HuH-7.5 (cell line): ENCODE results near the gene CAB39.
A peak's percentile ranks its signal among the peaks of the same experiment; 100 is the strongest.
"Not testable (repeated sequence)": the region's sequence is repeated elsewhere in the genome, so short reads cannot be mapped to it uniquely, and the experiment has no call there.

Experiments
- DNase-seq: peaks from one replicate; pipeline ENCODE4 v3.0.0; 2011; ENCODE audit warnings: low spot score

CAB39 gene

GRCh38 chr2:230715201-230715600, 2.6 kb downstream of the CAB39 start:
- DNase-seq = no peak

GRCh38 chr2:230716588-230716987, 3.9 kb downstream of the CAB39 start:
- no peak for DNase-seq

- DNase-seq = no peak
Measured at GRCh38 chr2:230717600-230717999, 5.0 kb downstream of the CAB39 start.

- DNase-seq = no peak
Measured at GRCh38 chr2:230719340-230719739, 6.7 kb downstream of the CAB39 start.

GRCh38 chr2:230721712-230722111, 9.1 kb downstream of the CAB39 start:
- no peak for DNase-seq

- DNase-seq = no peak
Measured at GRCh38 chr2:230722207-230722885, 9.7 kb downstream of the CAB39 start.

- no peak for DNase-seq
Measured at GRCh38 chr2:230723363-230723762, 10.7 kb downstream of the CAB39 start.

GRCh38 chr2:230724957-230725356, 12.3 kb downstream of the CAB39 start:
- not testable (repeated sequence) for DNase-seq

GRCh38 chr2:230731512-230731911, 18.9 kb downstream of the CAB39 start:
- no peak for DNase-seq

GRCh38 chr2:230732914-230733401, 20.3 kb downstream of the CAB39 start:
- DNase-seq = no peak

GRCh38 chr2:230734247-230735175, 21.9 kb downstream of the CAB39 start:
- no peak for DNase-seq

- no peak for DNase-seq
Measured at GRCh38 chr2:230735884-230736283, 23.2 kb downstream of the CAB39 start.

- no peak for DNase-seq
Measured at GRCh38 chr2:230737300-230737699, 24.7 kb downstream of the CAB39 start.

- no peak for DNase-seq
Measured at GRCh38 chr2:230737791-230738226, 25.2 kb downstream of the CAB39 start.

- DNase-seq = no peak
Measured at GRCh38 chr2:230738391-230738811, 25.8 kb downstream of the CAB39 start.

- peak; percentile 28 for DNase-seq
Measured at GRCh38 chr2:230738924-230739323, 26.3 kb downstream of the CAB39 start.

- no peak for DNase-seq
Measured at GRCh38 chr2:230739961-230740360, 27.3 kb downstream of the CAB39 start.

GRCh38 chr2:230742781-230743180, 30.1 kb downstream of the CAB39 start:
- DNase-seq = no peak

- DNase-seq = no peak
Measured at GRCh38 chr2:230746213-230746612, 33.6 kb downstream of the CAB39 start.

- no peak for DNase-seq
Measured at GRCh38 chr2:230748087-230748486, 35.4 kb downstream of the CAB39 start.

GRCh38 chr2:230749111-230749510, 36.5 kb downstream of the CAB39 start:
- no peak for DNase-seq

- no peak for DNase-seq
Measured at GRCh38 chr2:230751062-230751461, 38.4 kb downstream of the CAB39 start.

GRCh38 chr2:230754200-230754599, 41.6 kb downstream of the CAB39 start:
- no peak for DNase-seq
